Brain microvascular endothelial cell (primary cell): ENCODE results near the gene DNAJC17.

ENCODE experiments used
- DNase-seq: peaks from one replicate; pipeline ENCODE4 v3.0.0-alpha.2; 2020
- H3K27ac ChIP-seq: fragments of 250-450 bp; sonication (Bioruptor Pico); 2 replicates; pipeline ENCODE4 v1.5.1; 2020; ENCODE audit warnings: mild to moderate bottlenecking, moderate library complexity
- H3K27me3 ChIP-seq: fragments of 250-450 bp; sonication (Bioruptor Pico); replicated peaks from 2 replicates; pipeline ENCODE4 v1.5.1; 2020; ENCODE audit warnings: mild to moderate bottlenecking
- H3K36me3 ChIP-seq: fragments of 250-450 bp; sonication (Bioruptor Pico); replicated peaks from 2 replicates; pipeline ENCODE4 v1.5.1; 2020; ENCODE audit warnings: mild to moderate bottlenecking
- H3K4me3 ChIP-seq: 2 replicates; pipeline ENCODE4 v1.5.1; 2011; ENCODE audit warnings: low read depth, mild to moderate bottlenecking, control low read depth, low read length, moderate library complexity
- CTCF ChIP-seq: IDR thresholded peaks from 2 replicates; pipeline ENCODE4 v1.5.1; 2011; ENCODE audit warnings: low read depth, mild to moderate bottlenecking, moderate library complexity, low read length, control low read depth, inconsistent platforms; ENCODE audit errors: missing control alignments
- in situ Hi-C: cut with HindIII; loops from 2 replicates; pipeline ENCODE4 v1.10.0; 2017; ENCODE audit warnings: low sequenced_read_pairs, low pct_ligation_motif_present

DNAJC17 gene

GRCh38 chr15:40845036-40845435 lies 37.8 kb upstream of the DNAJC17 start:
- no peak for DNase-seq
- Histone ChIP-seq H3K4me3 (peak overlapping the region; percentile 51), H3K27me3 (peaks cover 2% of the 10 kb centered on the region), H3K36me3 (no peaks in the 10 kb centered on the region), H3K27ac (no peak overlapping the region)
- no peak for TF ChIP-seq CTCF
- in situ Hi-C loops = no loop called here

GRCh38 chr15:40844696-40845030 lies 37.4 kb upstream of the DNAJC17 start:
- no peak for TF ChIP-seq CTCF

DNA sequence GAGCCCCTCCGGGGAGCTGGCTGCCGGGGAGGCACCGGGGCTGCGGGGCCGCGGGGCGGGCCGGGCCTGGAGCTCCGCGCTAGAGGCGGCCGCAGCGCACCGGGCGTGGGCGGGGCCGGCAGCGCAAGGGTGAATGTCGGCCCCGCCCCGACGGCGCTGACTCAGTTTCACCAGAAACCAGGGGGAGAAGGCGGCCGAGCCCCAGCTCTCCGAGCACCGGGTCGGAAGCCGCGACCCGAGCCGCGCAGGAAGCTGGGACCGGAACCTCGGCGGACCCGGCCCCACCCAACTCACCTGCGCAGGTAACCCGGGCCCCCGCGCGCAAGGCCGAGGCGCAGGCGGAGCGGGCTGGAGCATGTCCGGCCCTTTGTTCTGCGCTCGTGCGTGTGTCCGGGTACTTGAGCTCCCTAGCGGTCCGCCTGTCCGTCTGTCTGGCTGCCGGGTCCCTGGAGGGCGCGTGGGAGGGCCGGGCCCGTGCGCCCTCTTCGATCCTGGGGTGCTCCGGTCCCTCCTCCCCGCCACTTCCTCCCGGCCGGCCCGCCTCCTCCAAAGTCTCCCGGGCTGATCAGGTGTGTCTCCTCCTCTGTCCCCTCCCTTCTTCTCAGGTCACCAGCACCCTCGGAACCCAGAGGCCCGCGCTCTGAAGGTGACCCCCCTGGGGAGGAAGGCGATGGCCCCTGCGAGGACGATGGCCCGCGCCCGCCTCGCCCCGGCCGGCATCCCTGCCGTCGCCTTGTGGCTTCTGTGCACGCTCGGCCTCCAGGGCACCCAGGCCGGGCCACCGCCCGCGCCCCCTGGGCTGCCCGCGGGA lies 36.8 kb upstream of the DNAJC17 start, which contains the start of gene SPINT1:
TSS of gene SPINT1 (plus strand) at position 164 of the 811 bp plus-strand sequence. CDS start at position 671, 507 bp downstream.
- H3K27ac ChIP-seq = no peak within 1 kb of the TSS
- H3K27me3 ChIP-seq = peaks cover 2% of the 10 kb centered on the region
- H3K4me3 ChIP-seq = peak within 1 kb of the TSS; percentile 51
- no peak for DNase-seq
- in situ Hi-C loops = no loop called here
- H3K36me3 ChIP-seq = no peaks in the 10 kb centered on the region
- TF ChIP-seq CTCF = no peak

More at GRCh38 chr15:40844696-40845030, 37.4 kb upstream of the DNAJC17 start:
- in situ Hi-C loops = no loop called here
- H3K36me3 ChIP-seq = no peaks in the 10 kb centered on the region
- DNase-seq = no peak
- no peak overlapping the region for H3K27ac ChIP-seq
- peak overlapping the region; percentile 51 for H3K4me3 ChIP-seq
- peaks cover 2% of the 10 kb centered on the region for H3K27me3 ChIP-seq

- no peak for DNase-seq
- H3K36me3 ChIP-seq = no peaks in the 10 kb centered on the region
- in situ Hi-C loops = no loop called here
- peak overlapping the region; percentile 20 for H3K4me3 ChIP-seq
- no peak for TF ChIP-seq CTCF
- H3K27ac ChIP-seq = no peak overlapping the region
- H3K27me3 ChIP-seq = peaks cover 2% of the 10 kb centered on the region
Measured at GRCh38 chr15:40843261-40843884, 36.1 kb upstream of the DNAJC17 start.

GRCh38 chr15:40841741-40842140 lies 34.5 kb upstream of the DNAJC17 start:
- no peak for DNase-seq
- no peak for TF ChIP-seq CTCF
- Histone ChIP-seq H3K4me3 (no peak overlapping the region), H3K27ac (no peak overlapping the region), H3K27me3 (peaks cover 2% of the 10 kb centered on the region), H3K36me3 (no peaks in the 10 kb centered on the region)
- in situ Hi-C loops = no loop called here
